H9 (cell line): ENCODE measurements around the gene AXL. TPM values are rescaled to one million over a fixed set of nuclear protein-coding genes. Genes with fewer than 3 reads are reported as not detected.

Source experiments
- DNase-seq: peaks from one replicate; pipeline ENCODE4 v3.0.0-alpha.2; 2017
- H2AFZ ChIP-seq: one replicate; pipeline ENCODE4 v1.6.1; 2013; ENCODE audit warnings: mild to moderate bottlenecking, low read length, control low read depth, moderate library complexity
- H2AK5ac ChIP-seq: 2 replicates; pipeline ENCODE4 v1.6.1; 2013; ENCODE audit warnings: low read length, control low read depth, mixed read lengths; ENCODE audit not compliant: insufficient read length
- H2BK120ac ChIP-seq: one replicate; pipeline ENCODE4 v1.6.1; 2013; ENCODE audit warnings: low read depth, mild to moderate bottlenecking, low read length, control low read depth, inconsistent platforms; ENCODE audit not compliant: poor library complexity, severe bottlenecking
- H2BK12ac ChIP-seq: 2 replicates; pipeline ENCODE4 v1.6.1; 2013; ENCODE audit warnings: low read length, control low read depth, mixed read lengths, low read depth; ENCODE audit not compliant: insufficient read length
- H2BK15ac ChIP-seq: 2 replicates; pipeline ENCODE4 v1.6.1; 2013; ENCODE audit warnings: low read depth, low read length, control low read depth
- H2BK20ac ChIP-seq: one replicate; pipeline ENCODE4 v1.6.1; 2013; ENCODE audit warnings: low read depth, mild to moderate bottlenecking, low read length, control low read depth, inconsistent platforms; ENCODE audit not compliant: poor library complexity, severe bottlenecking
- H2BK5ac ChIP-seq: 2 replicates; pipeline ENCODE4 v1.6.1; 2013; ENCODE audit warnings: low read length, control low read depth, mixed read lengths; ENCODE audit not compliant: insufficient read length
- H3K14ac ChIP-seq: 2 replicates; pipeline ENCODE4 v1.6.1; 2013; ENCODE audit warnings: low read length, control low read depth; ENCODE audit not compliant: insufficient read depth
- H3K18ac ChIP-seq: 2 replicates; pipeline ENCODE4 v1.6.1; 2013; ENCODE audit warnings: low read depth, mild to moderate bottlenecking, mixed read lengths, low read length, control low read depth; ENCODE audit not compliant: insufficient read length
- H3K23ac ChIP-seq: 2 replicates; pipeline ENCODE4 v1.6.1; 2013; ENCODE audit warnings: low read length, control low read depth, mixed read lengths, low read depth; ENCODE audit not compliant: insufficient read length
- H3K23me2 ChIP-seq: 2 replicates; pipeline ENCODE4 v1.6.1; 2013; ENCODE audit warnings: low read depth, mild to moderate bottlenecking, mixed read lengths, low read length, control low read depth; ENCODE audit not compliant: insufficient read length, poor library complexity, severe bottlenecking
- H3K27ac ChIP-seq: 2 replicates; pipeline ENCODE4 v1.5.1; 2013; ENCODE audit warnings: low read length, control low read depth, mixed read lengths, low read depth; ENCODE audit not compliant: insufficient read length
- H3K27me3 ChIP-seq: 2 replicates; pipeline ENCODE4 v1.6.1; 2013; ENCODE audit warnings: low read length, control low read depth, inconsistent platforms; ENCODE audit not compliant: insufficient read depth
- H3K4ac ChIP-seq: 2 replicates; pipeline ENCODE4 v1.6.1; 2013; ENCODE audit warnings: low read depth, mild to moderate bottlenecking, control low read depth, inconsistent platforms, low read length, moderate library complexity
- H3K4me1 ChIP-seq: 2 replicates; pipeline ENCODE4 v1.6.1; 2013; ENCODE audit warnings: low read length, control low read depth, inconsistent platforms; ENCODE audit not compliant: insufficient read depth
- H3K4me2 ChIP-seq: 2 replicates; pipeline ENCODE4 v1.6.1; 2013; ENCODE audit warnings: low read length, control low read depth, mixed read lengths; ENCODE audit not compliant: insufficient read length, insufficient read depth
- H3K56ac ChIP-seq: 2 replicates; pipeline ENCODE4 v1.6.1; 2013; ENCODE audit warnings: low read depth, mild to moderate bottlenecking, mixed read lengths, low read length, control low read depth; ENCODE audit not compliant: insufficient read length
- H3K79me1 ChIP-seq: 2 replicates; pipeline ENCODE4 v1.6.1; 2013; ENCODE audit warnings: low read depth, mild to moderate bottlenecking, moderate library complexity, low read length, control low read depth, inconsistent platforms; ENCODE audit not compliant: insufficient read depth, poor library complexity, severe bottlenecking
- H3K79me2 ChIP-seq: 2 replicates; pipeline ENCODE4 v1.6.1; 2013; ENCODE audit warnings: low read length, control low read depth, inconsistent platforms; ENCODE audit not compliant: insufficient read depth
- H3K9ac ChIP-seq: 2 replicates; pipeline ENCODE4 v1.6.1; 2013; ENCODE audit warnings: low read length, control low read depth, mixed read lengths; ENCODE audit not compliant: insufficient read length; ENCODE audit errors: extremely low read depth
- H3K9me3 ChIP-seq: one replicate; pipeline ENCODE4 v1.6.1; 2013; ENCODE audit warnings: low read depth, low read length, inconsistent platforms; ENCODE audit not compliant: control insufficient read depth
- H3T11ph ChIP-seq: one replicate; pipeline ENCODE4 v1.6.1; 2013; ENCODE audit warnings: mild to moderate bottlenecking, low read length, control low read depth, inconsistent platforms
- H4K20me1 ChIP-seq: one replicate; pipeline ENCODE4 v1.6.1; 2013; ENCODE audit not compliant: control insufficient read depth, insufficient read length, insufficient read depth
- H4K5ac ChIP-seq: 2 replicates; pipeline ENCODE4 v1.6.1; 2013; ENCODE audit warnings: low read depth, mild to moderate bottlenecking, mixed read lengths, low read length, control low read depth; ENCODE audit not compliant: insufficient read length
- H4K8ac ChIP-seq: replicated peaks from 2 replicates; pipeline ENCODE4 v1.6.1; 2013; ENCODE audit warnings: low read length, control low read depth, mixed read lengths, low read depth; ENCODE audit not compliant: insufficient read length
- H4K91ac ChIP-seq: 2 replicates; pipeline ENCODE4 v1.6.1; 2013; ENCODE audit warnings: low read depth, mild to moderate bottlenecking, moderate library complexity, mixed read lengths, low read length, control low read depth; ENCODE audit not compliant: insufficient read length
- H3K27ac Mint-ChIP-seq, 3 experiments: 2 replicates in 2 of 3; 3 replicates in 1 of 3; pipeline ENCODE4 v1.8.0; 2020 to 2021; ENCODE audit warnings: mixed read lengths in 3 of 3, mild to moderate bottlenecking in 1 of 3, moderate library complexity in 1 of 3
- H3K27me3 Mint-ChIP-seq: 2 replicates; pipeline ENCODE4 v1.8.0; 2021; ENCODE audit warnings: low read depth, mild to moderate bottlenecking, moderate library complexity, mixed read lengths
- H3K36me3 Mint-ChIP-seq, 3 experiments: 2 replicates in 2 of 3; 3 replicates in 1 of 3; pipeline ENCODE4 v1.8.0; 2020 to 2021; ENCODE audit warnings: low read depth in 3 of 3, mixed read lengths in 3 of 3; ENCODE audit not compliant: insufficient read depth in 1 of 3
- H3K4me1 Mint-ChIP-seq, 2 experiments: 2 replicates each; pipeline ENCODE4 v1.8.0; 2020; ENCODE audit warnings: mixed read lengths in 2 of 2
- H3K4me3 Mint-ChIP-seq, 2 experiments: 2 replicates in 1 of 2; 3 replicates in 1 of 2; pipeline ENCODE4 v1.8.0; 2020 to 2021; ENCODE audit warnings: mild to moderate bottlenecking in 2 of 2, mixed read lengths in 2 of 2, moderate library complexity in 1 of 2
- H3K9me3 Mint-ChIP-seq, 2 experiments: 2 replicates in 1 of 2; 3 replicates in 1 of 2; pipeline ENCODE4 v1.8.0; 2020; ENCODE audit warnings: mild to moderate bottlenecking in 2 of 2, mixed read lengths in 2 of 2, moderate library complexity in 1 of 2
- CTCF ChIP-seq: fragments of 200-600 bp; sonication (generic); conservative IDR thresholded peaks from 3 replicates; pipeline ENCODE4 v1.8.0; 2021; ENCODE audit warnings: antibody characterized with exemption, mild to moderate bottlenecking
- WGBS: extraction: QIAGEN DNeasy Blood & Tissue Kit; methylation state at CpG from one replicate; pipeline ENCODE4 v1.1.7; 2013; ENCODE audit warnings: missing lambda C conversion rate, low lambda C conversion rate, mixed read lengths; ENCODE audit not compliant: insufficient read length; ENCODE audit errors: extremely low coverage; 5-methylcytosine and 5-hydroxymethylcytosine counted together
- total RNA-seq: library from RNA; stranded (reverse); gene quantifications from 2 replicates; pipeline ENCODE4 v1.2.1, GENCODE V29; 2021

The AXL gene
- total RNA-seq, 1 experiment from 2014 or later, result 29.4 TPM

DNA sequence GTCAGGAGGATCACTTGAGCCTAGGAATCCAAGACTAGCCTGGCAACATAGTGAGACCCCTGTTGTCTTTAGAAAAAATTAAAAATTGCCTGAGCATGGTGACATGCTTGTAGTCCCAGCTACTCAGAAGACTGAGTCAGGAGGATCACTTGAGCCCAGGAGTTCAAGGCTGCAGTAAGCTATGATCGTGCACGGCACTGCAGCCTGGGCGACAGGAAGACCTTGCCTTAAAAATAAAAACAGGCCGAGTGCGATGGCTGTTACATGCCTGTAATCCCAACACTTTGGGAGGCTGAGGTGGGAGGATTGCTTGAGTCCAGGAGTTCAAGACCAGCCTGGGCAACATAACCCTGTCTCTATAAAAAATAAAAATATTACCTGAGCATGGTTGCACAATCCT lies 50.5 kb downstream of the AXL start:
- no peak overlapping the region for H3K56ac ChIP-seq
- no peak overlapping the region for H3T11ph ChIP-seq
- no peak overlapping the region for H3K4me3 Mint-ChIP-seq
- H4K20me1 ChIP-seq, result no peaks in the 10 kb centered on the region
- no peaks in the 10 kb centered on the region for H3K27me3 ChIP-seq
- no peak overlapping the region for H2BK5ac ChIP-seq
- no peak overlapping the region for H4K91ac ChIP-seq
- no peak overlapping the region for H3K23ac ChIP-seq
- no peak overlapping the region for H3K4me2 ChIP-seq
- no peak overlapping the region for H3K18ac ChIP-seq
- H2AFZ ChIP-seq, result no peak overlapping the region
- H2BK12ac ChIP-seq, result no peak overlapping the region
- peaks cover 56 to 93% (median 82%) of the 10 kb centered on the region in 3 experiments for H3K36me3 Mint-ChIP-seq
- H3K9me3 ChIP-seq, result no peaks in the 10 kb centered on the region
- H3K4me1 ChIP-seq, result no peaks in the 10 kb centered on the region
- no peak overlapping the region for H3K4ac ChIP-seq
- WGBS, result no CpG with 5 or more reads among the region's 5 CpGs
- no peak overlapping the region for H2BK20ac ChIP-seq
- no peak overlapping the region for H3K14ac ChIP-seq
- H3K9me3 Mint-ChIP-seq, result no peaks in the 10 kb centered on the region; a peak in 1 of 5 replicates
- no peak overlapping the region for H2AK5ac ChIP-seq
- TF ChIP-seq CTCF, result no peak
- H3K4me1 Mint-ChIP-seq, result peaks cover 22 to 26% of the 10 kb centered on the region in 2 experiments
- peaks cover 10% of the 10 kb centered on the region for H3K23me2 ChIP-seq
- no peak overlapping the region for H3K27ac ChIP-seq
- DNase-seq, result no peak
- H3K27me3 Mint-ChIP-seq, result no peaks in the 10 kb centered on the region; the same call in 1 of the 2 replicates
- no peak overlapping the region for H3K27ac Mint-ChIP-seq
- H2BK120ac ChIP-seq, result no peak overlapping the region
- H2BK15ac ChIP-seq, result no peak overlapping the region
- peaks cover 28% of the 10 kb centered on the region for H3K79me2 ChIP-seq
- H4K8ac ChIP-seq, result no peak overlapping the region
- no peak overlapping the region for H4K5ac ChIP-seq
- peaks cover 11% of the 10 kb centered on the region for H3K79me1 ChIP-seq
- no peak overlapping the region for H3K9ac ChIP-seq
